Measurements from ENCODE around the gene C22orf31. TPM values are rescaled to one million over a fixed set of nuclear protein-coding genes. Genes with fewer than 3 reads are reported as not detected.

C22orf31 gene
- total and polyA plus RNA-seq, 4 experiments from 2014 or later = not detected

- no peak for DNase-seq
- Mint-ChIP-seq H3K4me1 (peaks cover 4 to 24% (median 13%) of the 10 kb centered on the region in 4 donors), H3K36me3 (no peaks in the 10 kb centered on the region), H3K27ac (no peak overlapping the region), H3K4me3 (no peak overlapping the region), H3K9me3 (peaks cover 0 to 1% (median 0%) of the 10 kb centered on the region in 8 donors), H3K27me3 (peaks cover 2 to 21% of the 10 kb centered on the region in 2 donors)
- ChIA-PET CTCF (ENCODE audit: partially characterized antibody) (no interaction called here), POLR2A (ENCODE audit: partially characterized antibody) (no interaction called here)
- no peaks in the 10 kb centered on the region for H3K27me3 ChIP-seq (ENCODE audit: insufficient read depth, low read length)
- H3K9me3 ChIP-seq (ENCODE audit: control insufficient read depth in 1 of 2, low read length in 2 of 2) = no peaks in the 10 kb centered on the region
- H3K36me3 ChIP-seq (ENCODE audit: insufficient read depth, low read length) = no peaks in the 10 kb centered on the region
- intact Hi-C loops (cut with micrococcal nuclease) = no loop called here
- no peak overlapping the region for H3K27ac ChIP-seq (ENCODE audit: low read depth, low read length)
- peaks cover 13% of the 10 kb centered on the region for H3K4me1 ChIP-seq (ENCODE audit: insufficient read depth, low read length)
- no peak overlapping the region for H3K4me3 ChIP-seq (ENCODE audit: low read length in 2 of 2)
These were observed 723 bp upstream of the C22orf31 start for GRCh38 chr22:29062286-29062821.

GRCh38 chr22:29060931-29061330 lies 700 bp downstream of the C22orf31 start:
- H3K9me3 ChIP-seq (ENCODE audit: control insufficient read depth in 1 of 2, low read length in 2 of 2) = no peaks in the 10 kb centered on the region
- H3K4me1 ChIP-seq (ENCODE audit: insufficient read depth, low read length) = peaks cover 9% of the 10 kb centered on the region
- H3K4me3 Mint-ChIP-seq = no peak overlapping the region
- ChIA-PET CTCF (ENCODE audit: partially characterized antibody) (no interaction called here), POLR2A (ENCODE audit: partially characterized antibody) (no interaction called here)
- H3K9me3 Mint-ChIP-seq = peaks cover 0 to 1% (median 0%) of the 10 kb centered on the region in 8 donors
- no peak overlapping the region for H3K27ac Mint-ChIP-seq
- no peak overlapping the region for H3K4me3 ChIP-seq (ENCODE audit: low read length in 2 of 2)
- no peaks in the 10 kb centered on the region for H3K27me3 ChIP-seq (ENCODE audit: insufficient read depth, low read length)
- no peak for DNase-seq
- H3K36me3 Mint-ChIP-seq = no peaks in the 10 kb centered on the region
- peaks cover 3 to 13% (median 8%) of the 10 kb centered on the region in 4 donors for H3K4me1 Mint-ChIP-seq
- H3K36me3 ChIP-seq (ENCODE audit: insufficient read depth, low read length) = no peaks in the 10 kb centered on the region
- peaks cover 2 to 21% of the 10 kb centered on the region in 2 donors for H3K27me3 Mint-ChIP-seq
- intact Hi-C loops (cut with micrococcal nuclease) = no loop called here
- H3K27ac ChIP-seq (ENCODE audit: low read depth, low read length) = no peak overlapping the region

GRCh38 chr22:29060251-29060869 lies 1.3 kb downstream of the C22orf31 start:
- no peaks in the 10 kb centered on the region for H3K27me3 ChIP-seq (ENCODE audit: insufficient read depth, low read length)
- no peak overlapping the region for H3K27ac Mint-ChIP-seq
- no peak overlapping the region for H3K27ac ChIP-seq (ENCODE audit: low read depth, low read length)
- H3K9me3 ChIP-seq (ENCODE audit: control insufficient read depth in 1 of 2, low read length in 2 of 2) = no peaks in the 10 kb centered on the region
- H3K36me3 Mint-ChIP-seq = no peaks in the 10 kb centered on the region
- ChIA-PET CTCF (ENCODE audit: partially characterized antibody) (no interaction called here), POLR2A (ENCODE audit: partially characterized antibody) (no interaction called here)
- H3K4me1 Mint-ChIP-seq = peaks cover 0 to 8% (median 3%) of the 10 kb centered on the region in 4 donors
- H3K4me3 ChIP-seq (ENCODE audit: low read length in 2 of 2) = no peak overlapping the region
- H3K27me3 Mint-ChIP-seq = peaks cover 2 to 21% of the 10 kb centered on the region in 2 donors
- H3K36me3 ChIP-seq (ENCODE audit: insufficient read depth, low read length) = no peaks in the 10 kb centered on the region
- H3K4me1 ChIP-seq (ENCODE audit: insufficient read depth, low read length) = peaks cover 3% of the 10 kb centered on the region
- H3K9me3 Mint-ChIP-seq = no peaks in the 10 kb centered on the region
- no peak overlapping the region for H3K4me3 Mint-ChIP-seq
- intact Hi-C loops (cut with micrococcal nuclease) = no loop called here
- DNase-seq = no peak

GRCh38 chr22:29056472-29056871 lies 5.2 kb downstream of the C22orf31 start:
- Mint-ChIP-seq H3K4me3 (no peak overlapping the region), H3K36me3 (no peaks in the 10 kb centered on the region), H3K27me3 (peaks cover 0 to 11% of the 10 kb centered on the region in 2 donors), H3K4me1 (peaks cover 0 to 3% (median 1%) of the 10 kb centered on the region in 4 donors), H3K27ac (no peak overlapping the region), H3K9me3 (no peaks in the 10 kb centered on the region)
- ChIA-PET POLR2A (ENCODE audit: partially characterized antibody) (no interaction called here), CTCF (ENCODE audit: partially characterized antibody) (no interaction called here)
- intact Hi-C loops (cut with micrococcal nuclease) = no loop called here
- H3K36me3 ChIP-seq (ENCODE audit: insufficient read depth, low read length) = no peaks in the 10 kb centered on the region
- no peak for DNase-seq
- H3K4me1 ChIP-seq (ENCODE audit: insufficient read depth, low read length) = no peaks in the 10 kb centered on the region
- H3K27ac ChIP-seq (ENCODE audit: low read depth, low read length) = no peak overlapping the region
- no peak overlapping the region for H3K4me3 ChIP-seq (ENCODE audit: low read length in 2 of 2)
- no peaks in the 10 kb centered on the region for H3K27me3 ChIP-seq (ENCODE audit: insufficient read depth, low read length)
- no peaks in the 10 kb centered on the region for H3K9me3 ChIP-seq (ENCODE audit: control insufficient read depth in 1 of 2, low read length in 2 of 2)

GRCh38 chr22:29055192-29055830 lies 6.3 kb downstream of the C22orf31 start:
- ChIA-PET POLR2A (ENCODE audit: partially characterized antibody) (no interaction called here), CTCF (ENCODE audit: partially characterized antibody) (interaction anchor here (0.7 kb wide), 1 partner anchor 128 kb away, joined by 3 read pairs; no protein-coding TSS in a partner anchor)
- no peak overlapping the region for H3K4me3 Mint-ChIP-seq
- no peaks in the 10 kb centered on the region for H3K4me1 ChIP-seq (ENCODE audit: insufficient read depth, low read length)
- H3K9me3 ChIP-seq (ENCODE audit: control insufficient read depth in 1 of 2, low read length in 2 of 2) = no peaks in the 10 kb centered on the region
- H3K27ac ChIP-seq (ENCODE audit: low read depth, low read length) = no peak overlapping the region
- peaks cover 0 to 6% of the 10 kb centered on the region in 2 donors for H3K27me3 Mint-ChIP-seq
- no peaks in the 10 kb centered on the region for H3K9me3 Mint-ChIP-seq
- intact Hi-C loops (cut with micrococcal nuclease) = no loop called here
- H3K27ac Mint-ChIP-seq = no peak overlapping the region
- peaks cover 0 to 3% (median 1%) of the 10 kb centered on the region in 4 donors for H3K4me1 Mint-ChIP-seq
- no peaks in the 10 kb centered on the region for H3K27me3 ChIP-seq (ENCODE audit: insufficient read depth, low read length)
- H3K36me3 Mint-ChIP-seq = no peaks in the 10 kb centered on the region
- no peaks in the 10 kb centered on the region for H3K36me3 ChIP-seq (ENCODE audit: insufficient read depth, low read length)
- no peak overlapping the region for H3K4me3 ChIP-seq (ENCODE audit: low read length in 2 of 2)
- no peak for DNase-seq

GRCh38 chr22:29054251-29054767 lies 7.3 kb downstream of the C22orf31 start:
- H3K27me3 Mint-ChIP-seq = peaks cover 0 to 3% of the 10 kb centered on the region in 2 donors
- ChIA-PET CTCF (ENCODE audit: partially characterized antibody) (interaction anchor here (1.4 kb wide), 1 partner anchor 13 kb away, joined by 3 read pairs; no protein-coding TSS in a partner anchor), POLR2A (ENCODE audit: partially characterized antibody) (no interaction called here)
- no peak overlapping the region for H3K27ac Mint-ChIP-seq
- H3K4me3 Mint-ChIP-seq = no peak overlapping the region
- H3K9me3 Mint-ChIP-seq = no peaks in the 10 kb centered on the region
- Histone ChIP-seq H3K27me3 (ENCODE audit: insufficient read depth, low read length) (no peaks in the 10 kb centered on the region), H3K27ac (ENCODE audit: low read depth, low read length) (no peak overlapping the region), H3K9me3 (ENCODE audit: control insufficient read depth in 1 of 2, low read length in 2 of 2) (no peaks in the 10 kb centered on the region), H3K36me3 (ENCODE audit: insufficient read depth, low read length) (no peaks in the 10 kb centered on the region), H3K4me3 (ENCODE audit: low read length in 2 of 2) (no peak overlapping the region), H3K4me1 (ENCODE audit: insufficient read depth, low read length) (no peaks in the 10 kb centered on the region)
- intact Hi-C loops (cut with micrococcal nuclease) = no loop called here
- H3K36me3 Mint-ChIP-seq = no peaks in the 10 kb centered on the region
- H3K4me1 Mint-ChIP-seq = peaks cover 0 to 3% (median 0%) of the 10 kb centered on the region in 4 donors
- DNase-seq = no peak

GRCh38 chr22:29053048-29053702 lies 8.5 kb downstream of the C22orf31 start:
- Mint-ChIP-seq H3K27me3 (no peaks in the 10 kb centered on the region), H3K4me3 (peak overlapping the region in 1 of 8 donors; percentile 53), H3K9me3 (no peaks in the 10 kb centered on the region), H3K4me1 (peaks cover 0 to 3% (median 0%) of the 10 kb centered on the region in 4 donors), H3K36me3 (no peaks in the 10 kb centered on the region), H3K27ac (no peak overlapping the region)
- POLR2A ChIA-PET (ENCODE audit: partially characterized antibody) = no interaction called here
- Histone ChIP-seq H3K9me3 (ENCODE audit: control insufficient read depth in 1 of 2, low read length in 2 of 2) (no peaks in the 10 kb centered on the region), H3K36me3 (ENCODE audit: insufficient read depth, low read length) (no peaks in the 10 kb centered on the region), H3K4me3 (ENCODE audit: low read length in 2 of 2) (no peak overlapping the region), H3K27me3 (ENCODE audit: insufficient read depth, low read length) (no peaks in the 10 kb centered on the region), H3K4me1 (ENCODE audit: insufficient read depth, low read length) (no peaks in the 10 kb centered on the region), H3K27ac (ENCODE audit: low read depth, low read length) (no peak overlapping the region)
- CTCF ChIA-PET (ENCODE audit: partially characterized antibody) = interaction anchor here (1.4 kb wide), 1 partner anchor 12 kb away, joined by 3 read pairs; no protein-coding TSS in a partner anchor
- DNase-seq = no peak
- intact Hi-C loops (cut with micrococcal nuclease) = no loop called here

All from CD4-positive, alpha-beta memory T cell (primary cell).